ENCODE measurements around the gene RC3H2.
"Not testable (repeated sequence)": the region's sequence is repeated elsewhere in the genome, so short reads cannot be mapped to it uniquely, and the experiment has no call there.

Gene RC3H2

DNA sequence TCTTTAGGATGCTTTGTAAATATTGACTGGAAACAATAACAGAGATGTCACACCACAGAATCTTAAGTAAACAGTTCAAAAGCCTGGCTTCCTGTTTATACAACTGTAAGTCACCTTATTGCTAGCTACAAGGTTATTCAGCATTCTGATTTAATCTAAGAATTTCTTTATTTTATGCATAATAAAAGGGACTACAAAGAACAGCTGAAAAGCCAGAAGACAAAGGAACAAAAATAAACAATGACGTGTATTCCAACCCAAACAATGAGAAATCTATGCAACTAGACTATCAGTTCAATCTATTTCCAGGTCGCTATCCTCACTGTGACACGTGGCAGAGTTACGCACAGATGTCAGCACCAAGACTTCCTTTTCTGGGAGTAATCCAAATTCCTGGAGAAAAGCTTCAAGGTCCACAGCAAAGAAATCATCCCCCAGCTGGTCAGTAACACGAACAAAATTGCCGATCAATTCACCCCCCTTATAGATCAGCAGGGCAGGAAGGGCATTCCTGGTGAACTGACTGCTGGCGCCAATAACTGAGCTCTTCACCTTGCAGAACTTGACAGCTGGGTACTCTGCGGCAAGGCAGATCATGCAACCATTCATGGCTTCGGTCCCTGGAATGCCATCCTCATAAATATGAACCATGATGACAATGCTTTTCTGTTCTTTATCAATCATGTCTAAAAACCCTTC is 85.2 kb downstream of the RC3H2 start:
- H3K9ac ChIP-seq (ENCODE audit: low read depth, low read length), result no peak overlapping the region
- no peaks in the 10 kb centered on the region for H3K27me3 ChIP-seq (ENCODE audit: control insufficient read depth, insufficient read depth, low read length)
- no peak overlapping the region for H3K4me3 ChIP-seq (ENCODE audit: low read depth, low read length)
- no peak overlapping the region for H3K27ac ChIP-seq (ENCODE audit: low read depth, low read length)
- peaks cover 71% of the 10 kb centered on the region for H3K36me3 ChIP-seq (ENCODE audit: control insufficient read depth, insufficient read depth, low read length)
- no peaks in the 10 kb centered on the region for H3K4me1 ChIP-seq (ENCODE audit: control insufficient read depth, insufficient read depth, low read length)
- H3K9me3 ChIP-seq (ENCODE audit: control insufficient read depth, insufficient read depth, low read length), result no peaks in the 10 kb centered on the region

- no peak overlapping the region for H3K4me3 ChIP-seq (ENCODE audit: low read depth, low read length)
- H3K27ac ChIP-seq (ENCODE audit: low read depth, low read length), result no peak overlapping the region
- H3K9ac ChIP-seq (ENCODE audit: low read depth, low read length), result no peak overlapping the region
- H3K36me3 ChIP-seq (ENCODE audit: control insufficient read depth, insufficient read depth, low read length), result peaks cover 65% of the 10 kb centered on the region
- H3K4me1 ChIP-seq (ENCODE audit: control insufficient read depth, insufficient read depth, low read length), result no peaks in the 10 kb centered on the region
- no peaks in the 10 kb centered on the region for H3K9me3 ChIP-seq (ENCODE audit: control insufficient read depth, insufficient read depth, low read length)
- H3K27me3 ChIP-seq (ENCODE audit: control insufficient read depth, insufficient read depth, low read length), result no peaks in the 10 kb centered on the region
Measured at GRCh38 chr9:122819326-122819725, 85.8 kb downstream of the RC3H2 start.

DNA sequence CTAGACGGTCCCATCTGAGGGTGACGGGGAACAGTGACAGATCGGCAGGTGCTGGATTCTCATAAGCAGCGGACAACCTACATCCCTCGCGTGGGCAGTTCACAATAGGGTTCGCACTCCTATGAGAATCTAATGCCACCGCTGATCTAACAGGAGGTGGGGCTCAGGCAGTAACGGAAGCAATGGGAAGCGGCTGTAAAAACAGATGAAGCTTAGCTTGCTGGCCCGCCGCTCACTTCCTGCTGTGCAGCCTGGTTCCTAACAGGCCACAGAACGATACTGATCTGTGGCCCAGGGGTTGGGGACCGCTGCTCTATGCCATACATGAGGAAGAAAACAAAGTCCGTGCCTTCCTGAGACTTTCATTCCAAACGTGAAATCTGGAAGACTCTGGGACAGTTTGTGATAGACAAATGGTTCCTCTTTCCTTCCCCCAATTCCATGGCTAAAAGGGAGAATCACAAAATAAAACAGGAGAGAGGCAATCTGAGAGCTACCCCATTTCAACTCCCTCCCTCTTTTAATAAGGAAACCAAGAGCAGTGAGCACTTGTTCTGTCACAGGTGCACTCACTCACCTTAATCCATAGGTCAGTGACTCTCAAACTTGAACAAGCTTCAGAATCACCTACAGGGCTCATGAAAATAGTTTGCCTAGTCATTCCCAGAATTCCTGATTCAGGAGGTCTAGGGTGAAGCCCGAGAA is 88.8 kb downstream of the RC3H2 start:
- no peak overlapping the region for H3K9ac ChIP-seq (ENCODE audit: low read depth, low read length)

DNA sequence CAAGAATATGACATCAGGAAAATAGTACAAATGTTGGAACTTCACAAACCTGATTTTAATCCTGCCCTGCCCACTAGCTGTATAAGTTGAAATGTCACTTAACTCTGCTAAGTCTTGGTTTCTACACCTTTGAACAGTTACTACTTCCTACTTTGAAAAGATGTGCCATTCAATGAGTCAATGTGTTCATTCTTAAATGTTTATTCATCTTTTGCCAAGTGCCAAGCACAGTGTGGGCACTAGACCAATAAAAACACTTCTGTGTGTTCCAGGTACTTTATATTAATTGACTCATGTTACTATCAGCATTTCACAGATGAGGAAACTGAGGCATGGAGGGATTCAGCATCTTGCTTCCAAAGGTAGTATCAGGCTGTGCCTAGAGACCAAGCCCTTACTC is 89.6 kb downstream of the RC3H2 start:
- Histone ChIP-seq H3K27me3 (ENCODE audit: control insufficient read depth, insufficient read depth, low read length) (no peaks in the 10 kb centered on the region), H3K9ac (ENCODE audit: low read depth, low read length) (no peak overlapping the region), H3K27ac (ENCODE audit: low read depth, low read length) (no peak overlapping the region), H3K9me3 (ENCODE audit: control insufficient read depth, insufficient read depth, low read length) (no peaks in the 10 kb centered on the region), H3K4me3 (ENCODE audit: low read depth, low read length) (no peak overlapping the region), H3K36me3 (ENCODE audit: control insufficient read depth, insufficient read depth, low read length) (peaks cover 29% of the 10 kb centered on the region), H3K4me1 (ENCODE audit: control insufficient read depth, insufficient read depth, low read length) (no peaks in the 10 kb centered on the region)

More for the DNA sequence above, 88.8 kb downstream of the RC3H2 start:
- Histone ChIP-seq H3K4me3 (ENCODE audit: low read depth, low read length) (no peak overlapping the region), H3K9me3 (ENCODE audit: control insufficient read depth, insufficient read depth, low read length) (no peaks in the 10 kb centered on the region), H3K27ac (ENCODE audit: low read depth, low read length) (no peak overlapping the region), H3K36me3 (ENCODE audit: control insufficient read depth, insufficient read depth, low read length) (peaks cover 36% of the 10 kb centered on the region), H3K27me3 (ENCODE audit: control insufficient read depth, insufficient read depth, low read length) (no peaks in the 10 kb centered on the region), H3K4me1 (ENCODE audit: control insufficient read depth, insufficient read depth, low read length) (no peaks in the 10 kb centered on the region)

DNA sequence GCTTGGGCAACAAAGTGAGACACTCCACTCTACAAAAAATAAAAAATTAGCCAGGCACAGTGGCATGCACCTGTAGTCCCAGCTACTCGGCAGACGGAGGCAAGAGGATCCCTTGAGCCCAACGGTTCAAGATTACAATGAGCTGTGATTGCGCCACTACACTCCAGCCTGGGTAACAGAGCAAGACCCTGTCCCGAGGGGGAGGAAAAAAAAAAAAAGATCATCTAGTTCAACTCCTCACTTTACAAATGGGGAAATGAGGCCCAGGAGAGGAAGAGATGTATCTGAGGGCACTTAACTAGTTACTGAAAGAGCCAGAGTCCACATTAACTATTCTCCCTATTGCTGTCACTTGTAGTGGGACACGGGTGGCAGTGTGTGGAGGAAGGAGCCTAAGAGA is 90.6 kb downstream of the RC3H2 start:
- Histone ChIP-seq H3K27ac (ENCODE audit: low read depth, low read length) (no peak overlapping the region), H3K9ac (ENCODE audit: low read depth, low read length) (no peak overlapping the region), H3K27me3 (ENCODE audit: control insufficient read depth, insufficient read depth, low read length) (no peaks in the 10 kb centered on the region), H3K4me3 (ENCODE audit: low read depth, low read length) (no peak overlapping the region), H3K9me3 (ENCODE audit: control insufficient read depth, insufficient read depth, low read length) (no peaks in the 10 kb centered on the region), H3K4me1 (ENCODE audit: control insufficient read depth, insufficient read depth, low read length) (peaks cover 4% of the 10 kb centered on the region; the same call in 1 of the 2 replicates), H3K36me3 (ENCODE audit: control insufficient read depth, insufficient read depth, low read length) (peaks cover 19% of the 10 kb centered on the region)

DNA sequence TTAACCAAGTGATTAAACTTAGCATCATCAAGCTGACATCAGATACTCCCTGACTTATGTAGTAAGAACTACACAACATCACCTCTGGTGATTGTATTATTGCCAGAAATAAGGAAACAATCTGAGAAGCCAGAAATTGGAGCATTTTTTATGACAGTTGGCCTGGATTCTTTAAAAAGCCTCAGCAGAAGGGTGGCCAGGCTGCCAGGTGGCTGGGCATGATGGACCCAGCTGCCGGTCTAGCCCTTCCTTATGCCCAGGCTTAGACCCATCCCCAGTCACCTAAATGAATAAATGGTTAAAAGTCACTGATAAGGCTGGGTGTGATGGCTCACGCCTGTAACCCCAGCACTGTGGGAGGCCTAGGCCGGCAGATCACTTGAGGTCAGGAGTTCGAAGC is 92.4 kb downstream of the RC3H2 start:
- no peak overlapping the region for H3K4me3 ChIP-seq (ENCODE audit: low read depth, low read length)
- H3K4me1 ChIP-seq (ENCODE audit: control insufficient read depth, insufficient read depth, low read length), result peaks cover 4% of the 10 kb centered on the region; the same call in 1 of the 2 replicates
- H3K27ac ChIP-seq (ENCODE audit: low read depth, low read length), result no peak overlapping the region
- peaks cover 4% of the 10 kb centered on the region; the same call in 1 of the 2 replicates for H3K36me3 ChIP-seq (ENCODE audit: control insufficient read depth, insufficient read depth, low read length)
- no peaks in the 10 kb centered on the region for H3K9me3 ChIP-seq (ENCODE audit: control insufficient read depth, insufficient read depth, low read length)
- H3K27me3 ChIP-seq (ENCODE audit: control insufficient read depth, insufficient read depth, low read length), result no peaks in the 10 kb centered on the region
- H3K9ac ChIP-seq (ENCODE audit: low read depth, low read length), result no peak overlapping the region

DNA sequence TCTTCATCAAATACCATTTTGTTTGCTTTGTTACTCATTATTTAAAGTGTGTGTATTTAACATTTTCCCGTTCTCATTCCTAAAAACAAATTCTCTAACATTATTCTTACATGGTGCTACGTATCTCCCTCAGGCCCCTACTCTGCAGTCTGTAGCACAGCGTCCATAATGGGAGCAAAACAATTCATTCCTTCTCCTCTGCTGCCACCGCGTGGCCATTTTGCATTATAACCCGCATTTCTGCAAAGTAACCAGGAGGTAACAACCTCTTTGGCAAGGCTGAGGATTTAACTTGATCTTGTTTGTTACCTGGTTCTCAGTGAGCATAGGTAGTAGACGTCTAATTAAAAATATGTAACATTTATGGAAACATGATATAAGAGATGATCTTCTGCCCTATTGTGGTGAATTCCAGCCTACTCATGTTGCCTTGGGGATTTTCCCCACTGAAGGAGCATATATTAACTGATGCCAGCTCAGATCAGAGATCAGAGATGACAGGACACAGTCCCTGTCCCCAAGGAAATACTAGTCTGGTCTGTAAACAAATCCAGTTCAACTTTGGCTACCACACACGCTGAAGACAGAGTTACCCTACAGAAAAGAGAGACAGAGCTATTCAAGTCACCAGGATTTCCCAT is 94.7 kb downstream of the RC3H2 start:
- Histone ChIP-seq H3K9me3 (ENCODE audit: control insufficient read depth, insufficient read depth, low read length) (peaks cover 11% of the 10 kb centered on the region; the same call in 1 of the 2 replicates), H3K4me1 (ENCODE audit: control insufficient read depth, insufficient read depth, low read length) (peaks cover 4% of the 10 kb centered on the region; the same call in 1 of the 2 replicates), H3K27me3 (ENCODE audit: control insufficient read depth, insufficient read depth, low read length) (no peaks in the 10 kb centered on the region), H3K27ac (ENCODE audit: low read depth, low read length) (no peak overlapping the region), H3K9ac (ENCODE audit: low read depth, low read length) (no peak overlapping the region), H3K4me3 (ENCODE audit: low read depth, low read length) (no peak overlapping the region), H3K36me3 (ENCODE audit: control insufficient read depth, insufficient read depth, low read length) (no peaks in the 10 kb centered on the region)

- not testable (repeated sequence) for H3K36me3 ChIP-seq (ENCODE audit: control insufficient read depth, insufficient read depth, low read length); H3K4me1 ChIP-seq (ENCODE audit: control insufficient read depth, insufficient read depth, low read length); H3K27ac ChIP-seq (ENCODE audit: low read depth, low read length); H3K9ac ChIP-seq (ENCODE audit: low read depth, low read length); H3K27me3 ChIP-seq (ENCODE audit: control insufficient read depth, insufficient read depth, low read length); H3K4me3 ChIP-seq (ENCODE audit: low read depth, low read length)
- H3K9me3 ChIP-seq (ENCODE audit: control insufficient read depth, insufficient read depth, low read length), result peaks cover 12% of the 10 kb centered on the region; the same call in 1 of the 2 replicates
Measured at GRCh38 chr9:122809261-122809660, 95.9 kb downstream of the RC3H2 start.

DNA sequence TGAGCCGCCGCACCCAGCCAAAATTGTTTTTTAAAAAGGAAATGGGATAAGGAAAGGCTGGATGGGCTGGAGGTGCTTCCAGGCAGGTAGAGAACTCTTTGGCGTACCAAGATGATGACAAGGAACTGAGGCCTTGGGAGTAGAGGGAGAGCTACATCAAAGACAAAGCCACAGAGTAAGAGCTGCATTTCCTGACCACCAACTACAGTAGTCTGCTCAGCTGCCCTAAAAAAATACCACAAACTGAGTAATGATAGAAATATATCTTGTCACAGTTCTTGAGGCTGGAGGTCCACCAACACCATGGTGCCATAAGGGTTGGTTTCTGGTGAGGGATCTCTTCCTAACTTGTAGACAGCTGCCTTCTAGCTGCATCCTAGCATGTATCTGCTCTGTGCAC is 97.0 kb downstream of the RC3H2 start:
- Histone ChIP-seq H3K27me3 (ENCODE audit: control insufficient read depth, insufficient read depth, low read length) (no peaks in the 10 kb centered on the region), H3K4me3 (ENCODE audit: low read depth, low read length) (no peak overlapping the region), H3K9me3 (ENCODE audit: control insufficient read depth, insufficient read depth, low read length) (peaks cover 15% of the 10 kb centered on the region; the same call in 1 of the 2 replicates), H3K27ac (ENCODE audit: low read depth, low read length) (no peak overlapping the region), H3K4me1 (ENCODE audit: control insufficient read depth, insufficient read depth, low read length) (peaks cover 4% of the 10 kb centered on the region; the same call in 1 of the 2 replicates), H3K9ac (ENCODE audit: low read depth, low read length) (no peak overlapping the region), H3K36me3 (ENCODE audit: control insufficient read depth, insufficient read depth, low read length) (no peaks in the 10 kb centered on the region)

GRCh38 chr9:122807271-122807900 is 97.8 kb downstream of the RC3H2 start:
- Histone ChIP-seq H3K27me3 (ENCODE audit: control insufficient read depth, insufficient read depth, low read length) (no peaks in the 10 kb centered on the region), H3K27ac (ENCODE audit: low read depth, low read length) (no peak overlapping the region), H3K4me1 (ENCODE audit: control insufficient read depth, insufficient read depth, low read length) (peaks cover 4% of the 10 kb centered on the region; the same call in 1 of the 2 replicates), H3K9me3 (ENCODE audit: control insufficient read depth, insufficient read depth, low read length) (peaks cover 15% of the 10 kb centered on the region; the same call in 1 of the 2 replicates), H3K9ac (ENCODE audit: low read depth, low read length) (no peak overlapping the region), H3K4me3 (ENCODE audit: low read depth, low read length) (no peak overlapping the region), H3K36me3 (ENCODE audit: control insufficient read depth, insufficient read depth, low read length) (no peaks in the 10 kb centered on the region)
